K562 (cell line): Measurements from ENCODE around the gene CPEB1. TPM values are rescaled to one million over a fixed set of nuclear protein-coding genes. Genes with fewer than 3 reads are reported as not detected.

Experiments used
- ARHGAP35 ChIP-seq: fragments of 450-650 bp; IDR thresholded peaks from 2 replicates; pipeline ENCODE4 v1.6.1; 2018; ENCODE audit not compliant: partially characterized antibody
- CBFB ChIP-seq: sonication (generic); formaldehyde crosslinking; IDR thresholded peaks from 2 replicates; pipeline ENCODE4 v1.4.0; 2020; ENCODE audit warnings: mild to moderate bottlenecking, missing genetic modification reagents
- GTF2B ChIP-seq: IDR thresholded peaks from 2 replicates; pipeline ENCODE4 v1.6.1; 2011; ENCODE audit not compliant: insufficient read length; ENCODE audit errors: extremely low read depth
- HDAC3 ChIP-seq: fragments of 450-650 bp; IDR thresholded peaks from 2 replicates; pipeline ENCODE4 v1.6.1; 2018; ENCODE audit warnings: borderline replicate concordance, mild to moderate bottlenecking, moderate library complexity; ENCODE audit not compliant: partially characterized antibody
- HIVEP1 ChIP-seq: fragments of 250-450 bp; sonication (Bioruptor Pico); IDR thresholded peaks from 2 replicates; pipeline ENCODE4 v1.4.0; 2020; ENCODE audit warnings: mild to moderate bottlenecking
- NELFE ChIP-seq: IDR thresholded peaks from 2 replicates; pipeline ENCODE4 v1.6.1; 2011; ENCODE audit warnings: mild to moderate bottlenecking; ENCODE audit not compliant: insufficient read depth, insufficient read length
- POLR2AphosphoS5 ChIP-seq: IDR thresholded peaks from 2 replicates; pipeline ENCODE4 v1.6.1; 2011; ENCODE audit warnings: mild to moderate bottlenecking, low read depth, low read length, moderate library complexity; ENCODE audit not compliant: control insufficient read depth, insufficient read depth
- PTTG1 ChIP-seq: fragments of 450-650 bp; IDR thresholded peaks from 2 replicates; pipeline ENCODE4 v1.6.1; 2016; ENCODE audit warnings: low read depth, mild to moderate bottlenecking, missing genetic modification characterization, missing compliant biosample characterization
- RBM39 ChIP-seq: fragments of 200-400 bp; formaldehyde crosslinking; optimal IDR thresholded peaks from 2 replicates; pipeline ENCODE3; 2018; ENCODE audit warnings: low read depth, low read length
- THRA ChIP-seq: fragments of 450-650 bp; IDR thresholded peaks from 2 replicates; pipeline ENCODE4 v1.6.1; 2017; ENCODE audit warnings: mild to moderate bottlenecking, moderate library complexity
- YY1 ChIP-seq, 3 experiments: IDR thresholded peaks; 2 replicates each; pipeline ENCODE4 v1.6.1; 2011; ENCODE audit warnings: low read length in 2 of 3, mild to moderate bottlenecking in 2 of 3, moderate library complexity in 2 of 3, borderline replicate concordance in 1 of 3, control low read depth in 1 of 3, low read depth in 1 of 3; ENCODE audit not compliant: insufficient read depth in 3 of 3, insufficient replicate concordance in 2 of 3, control insufficient read depth in 1 of 3, insufficient read length in 1 of 3; ENCODE audit errors: extremely low read depth in 1 of 3
- ZNF3 ChIP-seq: fragments of 250-450 bp; sonication (Bioruptor Pico); IDR thresholded peaks from 2 replicates; pipeline ENCODE4 v1.5.0; 2021; ENCODE audit warnings: mild to moderate bottlenecking, moderate library complexity
- ZNF57 ChIP-seq: fragments of 450-650 bp; formaldehyde crosslinking; IDR thresholded peaks from 2 replicates; pipeline ENCODE4 v1.4.0; 2020; ENCODE audit warnings: mild to moderate bottlenecking, moderate library complexity
- ZNF609 ChIP-seq: sonication (generic); formaldehyde crosslinking; IDR thresholded peaks from 2 replicates; pipeline ENCODE4 v1.8.1; 2023; ENCODE audit warnings: missing genetic modification reagents, mild to moderate bottlenecking, borderline replicate concordance
- ZNF639 ChIP-seq, 2 experiments: fragments of 200-800 bp in 1 of 2; sonication (Bioruptor generic) in 1 of 2; sonication (generic) in 1 of 2; formaldehyde crosslinking in 1 of 2; IDR thresholded peaks in 1 of 2; conservative IDR thresholded peaks in 1 of 2; 2 replicates each; pipeline versions ENCODE4 v1.5.0 to v1.6.1; 2016 to 2020; ENCODE audit warnings: missing compliant biosample characterization in 1 of 2, missing genetic modification characterization in 1 of 2, missing genetic modification reagents in 1 of 2
- ZNF707 ChIP-seq: fragments of 250-450 bp; sonication (Bioruptor Pico); conservative IDR thresholded peaks from 2 replicates; pipeline ENCODE4 v1.8.0; 2022; ENCODE audit warnings: inconsistent platforms, mild to moderate bottlenecking, moderate library complexity
- ZNF717 ChIP-seq: fragments of 250-450 bp; sonication (Bioruptor Pico); IDR thresholded peaks from 2 replicates; pipeline ENCODE4 v1.5.0; 2021
- polyA plus RNA-seq, 8 experiments: library from polyadenylated mRNA; depleted of rRNA in 4 of 8; stranded (reverse) in 5 of 8; unstranded in 3 of 8; fragments of >200 nt; fragmentation: Nextera tagmentation in 2 of 8; fragmentation: Illumina TruSeq in 1 of 8; extraction: Ambion mirVana in 2 of 8; extraction: Trizol in 1 of 8; gene quantifications; 2 replicates each; pipeline versions ENCODE4 v1.2.1 to v1.2.3, GENCODE V29; 2011 to 2014; ENCODE audit warnings: inconsistent platforms in 1 of 8, missing spikeins in 1 of 8
- total RNA-seq, 7 experiments: library from RNA; depleted of rRNA in 6 of 7; stranded (reverse); fragments of >200 nt in 6 of 7; fragmentation: Illumina TruSeq in 2 of 7; extraction: Trizol in 2 of 7; gene quantifications; 2 replicates each; pipeline versions ENCODE4 v1.2.1 to v1.2.3, GENCODE V29; 2011 to 2021; ENCODE audit warnings: low replicate concordance in 1 of 7

The CPEB1 gene
- total and polyA plus RNA-seq, 9 of the 15 experiments (the other 6 are each of a cell fraction or from before 2014, with no cell fraction given) = 2.2 to 13.4 (median 9.7) TPM

GRCh38 chr15:82635798-82636197 is 11.4 kb downstream of the CPEB1 start (continued):
- no peak for TF ChIP-seq GTF2B
- TF ChIP-seq RBM39 = no peak
- TF ChIP-seq HIVEP1 (CRISPR knock-in tag) = no peak
- no peak for TF ChIP-seq ARHGAP35
- peak; percentile 50; the same call in 1 of the 2 replicates for TF ChIP-seq POLR2AphosphoS5
- no peak for TF ChIP-seq NELFE
- TF ChIP-seq ZNF3 (CRISPR knock-in tag) = no peak
- TF ChIP-seq PTTG1 (tag) = no peak
- TF ChIP-seq ZNF609 = no peak
- no peak for TF ChIP-seq YY1 (IDR thresholded peaks at IDR 0.05; ENCODE audit: borderline replicate concordance in 1 of 3, control insufficient read depth in 1 of 3, extremely low read depth in 1 of 3, insufficient read depth in 3 of 3, insufficient read length in 1 of 3, insufficient replicate concordance in 2 of 3, low read depth in 1 of 3, low read length in 2 of 3)
- no peak for TF ChIP-seq ZNF57 (CRISPR knock-in tag)
- no peak for TF ChIP-seq ZNF639 (CRISPR knock-in tag; conservative IDR thresholded peaks at IDR 0.05 in 1 of 2, IDR thresholded peaks at IDR 0.05 in 1 of 2)
- TF ChIP-seq HDAC3 = no peak
- no peak for TF ChIP-seq ZNF717
- TF ChIP-seq CBFB = no peak
- no peak for TF ChIP-seq ZNF707 (CRISPR knock-in tag)
- TF ChIP-seq THRA = no peak
